Hepatic stellate cell (primary cell): ENCODE measurements around the gene AHNAK.
"Not testable (repeated sequence)": the region's sequence is repeated elsewhere in the genome, so short reads cannot be mapped to it uniquely, and the experiment has no call there.

Experiments
- DNase-seq: peaks from one replicate; pipeline ENCODE4 v3.0.0; 2011; ENCODE audit warnings: low spot score

Gene AHNAK

DNA sequence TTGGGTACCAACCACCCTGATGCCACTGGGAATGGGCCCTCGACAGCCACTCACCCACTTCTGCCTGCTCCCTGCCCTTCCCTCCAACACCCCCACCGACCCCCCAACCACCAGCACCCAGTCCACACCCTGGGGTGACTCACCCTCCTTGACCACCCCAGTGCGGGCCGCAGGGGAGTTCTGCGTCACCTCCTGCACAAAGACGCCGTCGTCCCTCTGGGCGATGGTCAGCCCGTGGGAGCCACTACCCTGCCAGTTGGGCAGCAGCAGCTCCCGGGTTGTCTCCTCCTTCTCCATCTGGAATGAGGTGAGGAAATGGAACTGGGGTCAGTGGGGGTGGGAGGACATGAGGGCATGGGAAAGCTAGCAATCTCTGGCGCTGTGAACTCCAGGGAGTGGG, 10.8 kb downstream of the AHNAK start:
- DNase-seq = no peak

DNA sequence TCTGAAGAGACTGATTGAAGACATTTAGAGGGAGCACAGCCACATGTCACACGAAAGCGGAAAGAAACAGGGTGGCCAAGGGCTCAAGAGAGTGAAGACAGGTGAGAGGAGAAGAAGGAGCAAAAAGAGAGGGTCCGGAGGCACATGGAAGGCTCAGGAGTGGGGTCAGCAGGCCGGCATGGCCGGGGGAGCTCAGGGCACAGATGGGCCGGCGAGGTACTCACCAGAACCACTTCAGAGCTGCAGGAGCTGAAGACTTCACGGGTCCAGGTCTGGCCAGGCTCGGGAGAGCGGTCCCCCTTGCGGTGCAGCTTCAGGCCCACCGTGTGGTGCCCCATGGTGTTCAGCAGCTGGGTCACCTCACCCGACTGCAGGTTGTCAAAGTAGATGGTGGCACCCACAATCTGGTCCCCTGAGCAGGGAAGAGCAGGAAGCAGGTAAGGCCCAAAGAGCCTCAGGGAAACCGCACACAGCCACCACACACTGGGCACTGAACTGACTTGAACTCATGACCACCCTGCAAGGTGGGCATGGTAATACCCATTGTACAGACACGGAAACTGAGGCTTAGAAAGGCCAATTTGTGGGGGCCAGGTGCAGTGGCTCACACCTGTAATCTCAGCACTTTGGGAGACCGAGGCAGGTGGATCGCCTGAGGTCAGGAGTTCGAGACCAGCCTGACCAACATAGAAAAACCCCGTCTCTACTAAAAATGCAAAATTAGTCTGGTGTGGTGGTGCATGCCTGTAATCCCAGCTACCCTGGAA, 11.6 kb downstream of the AHNAK start:
- DNase-seq = no peak

DNA sequence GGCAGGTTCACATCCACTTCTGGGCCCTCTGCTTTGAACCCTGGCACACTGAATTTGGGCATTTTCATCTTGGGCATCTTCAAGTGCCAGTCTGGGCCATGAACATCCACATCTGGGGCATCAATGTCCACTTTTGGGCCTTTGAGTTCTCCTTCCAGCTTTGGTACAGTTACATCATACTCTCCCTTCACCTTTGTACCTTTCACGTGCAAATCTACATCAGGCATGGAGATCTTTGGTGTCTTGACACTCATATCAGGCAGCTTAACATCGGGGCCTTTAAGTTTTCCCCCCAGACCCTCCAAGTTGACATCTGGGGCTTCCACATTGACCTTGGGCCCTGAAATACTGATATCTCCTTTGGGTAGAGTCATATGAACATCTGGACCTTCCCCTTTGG, 14.5 kb downstream of the AHNAK start:
- no peak for DNase-seq

DNA sequence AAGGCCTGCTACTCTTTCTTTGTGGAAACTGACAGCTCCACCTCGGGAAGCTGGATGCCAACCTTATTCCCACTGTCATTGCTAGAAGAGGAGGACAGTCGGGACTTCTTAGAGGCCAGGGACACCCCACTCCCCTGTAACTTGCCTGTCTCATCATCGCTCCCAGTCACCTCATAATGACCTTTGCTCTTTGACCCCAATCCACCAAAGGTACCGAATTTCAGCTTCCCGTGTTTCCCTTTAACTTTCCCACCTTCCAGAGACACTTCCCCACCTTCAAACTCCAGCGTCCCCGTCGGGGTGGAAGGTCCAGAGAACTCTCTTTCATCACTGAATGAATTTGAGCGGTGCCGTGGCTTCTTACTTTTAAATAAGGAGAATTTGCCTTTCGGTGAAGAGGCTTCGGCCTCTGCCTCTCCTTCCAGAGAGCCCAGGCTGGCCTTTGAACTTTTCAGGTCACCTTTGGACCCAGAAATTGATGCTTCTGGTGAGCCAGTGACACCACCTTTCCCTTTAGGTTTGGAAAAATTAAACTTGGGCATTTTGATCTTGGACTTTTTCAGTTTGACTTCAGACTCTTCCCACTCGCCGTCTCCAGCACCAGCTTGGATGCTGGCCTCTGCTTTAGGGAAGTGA, 29.8 kb downstream of the AHNAK start:
- no peak for DNase-seq

DNA sequence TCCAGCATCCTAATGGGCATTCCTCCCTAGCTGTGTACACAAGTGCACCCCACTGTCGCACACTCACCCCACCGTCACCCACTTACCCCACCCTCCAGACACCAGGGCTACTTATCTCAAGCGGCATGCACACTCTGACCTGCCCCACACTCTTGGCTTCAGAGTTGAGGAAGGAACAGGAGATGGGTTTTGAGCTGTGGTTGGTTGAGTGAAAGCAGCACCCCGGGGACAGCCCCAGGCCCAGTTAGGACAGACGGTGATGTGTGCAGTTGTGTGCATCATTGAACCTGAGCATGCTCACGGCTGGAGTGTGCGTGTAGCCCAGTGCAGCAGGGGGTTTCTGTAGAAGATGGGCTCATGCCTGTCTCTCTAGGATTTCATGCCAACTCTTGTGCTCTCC, 32.5 kb downstream of the AHNAK start:
- no peak for DNase-seq

DNA sequence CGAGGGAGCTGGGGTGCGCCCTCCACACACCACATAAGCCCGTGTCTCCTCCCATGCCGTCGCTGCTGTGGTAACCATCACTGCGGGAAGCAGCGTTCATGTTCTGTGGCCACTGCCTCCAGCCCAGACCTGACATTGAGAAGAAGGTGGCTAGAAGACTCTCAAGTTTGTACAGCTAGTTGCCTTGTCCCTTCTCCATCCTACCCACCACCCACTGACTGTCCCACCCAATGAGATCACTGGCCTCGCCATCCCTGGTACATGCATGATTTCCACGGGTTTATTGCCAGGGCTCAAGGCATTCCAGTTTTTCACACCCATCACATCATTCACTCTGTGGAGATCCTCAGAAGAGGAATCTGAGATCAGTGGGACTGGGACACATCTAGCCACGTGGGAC, 33.0 kb downstream of the AHNAK start:
- DNase-seq = no peak

DNA sequence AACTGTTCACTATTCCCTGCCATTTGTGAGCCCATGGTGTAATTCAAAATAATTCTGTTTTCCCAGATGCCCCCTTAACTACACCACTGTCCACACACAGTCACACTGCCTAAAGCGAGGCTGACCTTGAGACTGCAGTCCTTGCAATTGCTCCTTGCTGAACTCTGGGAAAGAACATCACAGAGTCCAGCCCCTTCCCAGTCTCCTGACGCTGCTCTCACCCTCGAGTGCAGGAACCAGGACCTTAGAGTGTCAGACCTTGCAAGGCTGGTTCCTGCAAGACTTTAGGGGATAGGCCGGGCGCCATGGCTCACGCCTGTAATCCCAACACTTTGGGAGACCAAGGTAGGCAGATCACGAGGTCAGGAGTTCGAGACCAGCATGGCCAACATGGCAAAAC, 33.6 kb downstream of the AHNAK start:
- no peak for DNase-seq

DNA sequence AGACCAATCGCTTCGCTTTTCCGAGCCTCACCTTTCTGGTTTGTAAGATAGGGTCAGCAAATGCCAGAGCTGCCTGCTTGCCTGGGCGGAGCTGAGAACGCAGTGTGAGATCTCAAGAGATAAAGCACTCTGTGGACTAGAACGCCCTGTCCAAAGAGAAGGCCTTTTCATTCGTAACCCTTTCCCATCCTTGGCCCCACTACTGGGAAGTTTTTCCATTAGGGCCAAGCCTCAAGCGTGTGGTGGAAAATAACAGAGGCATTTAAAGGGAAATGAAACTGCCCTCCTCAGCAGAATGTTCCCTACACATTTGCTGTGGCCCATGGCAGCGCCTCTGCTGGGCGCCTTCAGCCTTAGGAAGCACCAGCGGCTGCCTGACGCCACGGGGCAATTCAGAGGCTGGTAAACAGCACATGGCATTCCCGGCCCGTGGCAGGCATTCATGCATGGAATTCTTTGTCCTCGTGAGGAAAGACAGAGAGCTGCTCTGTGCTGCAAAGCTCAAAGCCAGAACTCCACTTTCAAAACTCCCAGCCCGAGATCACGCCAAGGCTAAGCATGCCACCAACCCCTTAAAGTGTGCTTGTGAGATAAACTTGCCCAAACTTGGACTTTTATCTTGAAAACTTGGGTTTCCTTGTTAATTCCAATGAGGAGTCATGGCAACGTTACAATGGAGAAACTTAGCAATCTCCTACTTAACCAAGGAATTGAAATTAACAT, 38.1 kb downstream of the AHNAK start:
- DNase-seq = peak; percentile 59

DNA sequence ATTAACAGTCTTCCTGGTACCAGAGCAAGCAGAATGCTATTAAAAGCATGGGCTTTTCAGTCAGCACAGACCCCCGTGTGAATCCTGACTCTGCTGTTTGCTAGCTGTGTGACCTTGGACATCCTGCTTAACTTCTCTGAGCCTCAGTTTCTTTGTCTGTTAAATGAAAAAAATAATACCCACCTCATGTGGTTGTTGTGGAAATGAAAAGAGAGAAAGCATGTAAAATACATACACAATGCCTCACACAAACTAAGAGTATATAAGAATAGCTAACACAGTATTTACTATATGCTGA, 39.5 kb downstream of the AHNAK start:
- DNase-seq = no peak

DNA sequence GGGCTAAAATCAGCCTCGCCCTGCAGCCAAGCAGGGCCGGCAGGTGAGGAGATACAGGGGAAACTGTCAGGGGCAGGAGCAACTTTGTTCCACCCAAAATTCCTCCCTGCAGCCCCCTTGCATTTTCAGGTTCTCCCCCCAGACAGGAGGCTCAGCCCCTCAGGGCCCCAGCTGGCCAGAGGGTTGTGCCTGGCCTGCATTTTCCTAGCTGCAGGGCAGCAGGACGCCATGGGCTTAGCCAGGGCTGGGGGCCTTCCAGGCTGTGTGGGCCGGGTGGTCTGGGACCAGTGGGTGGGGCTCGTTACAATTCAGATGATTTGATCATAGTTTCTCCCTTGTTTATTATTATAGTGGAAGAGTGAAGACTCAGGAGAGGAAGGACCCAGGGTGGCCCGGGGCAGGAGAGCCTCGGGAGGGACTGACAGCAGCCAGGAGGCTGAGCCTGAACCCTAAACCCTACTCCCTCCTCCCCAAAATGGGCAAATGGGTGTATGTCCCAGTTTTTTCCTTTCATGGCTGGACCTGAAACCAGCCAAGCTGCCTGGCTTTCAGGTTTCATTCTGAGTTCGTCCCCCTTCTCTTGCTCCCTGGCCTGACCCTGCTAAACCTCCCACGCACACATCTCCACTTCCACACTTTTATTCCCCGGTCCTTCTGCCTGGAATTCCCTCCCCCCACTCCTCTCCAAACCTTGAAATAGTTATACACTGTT, 40.0 kb downstream of the AHNAK start:
- DNase-seq = no peak

DNA sequence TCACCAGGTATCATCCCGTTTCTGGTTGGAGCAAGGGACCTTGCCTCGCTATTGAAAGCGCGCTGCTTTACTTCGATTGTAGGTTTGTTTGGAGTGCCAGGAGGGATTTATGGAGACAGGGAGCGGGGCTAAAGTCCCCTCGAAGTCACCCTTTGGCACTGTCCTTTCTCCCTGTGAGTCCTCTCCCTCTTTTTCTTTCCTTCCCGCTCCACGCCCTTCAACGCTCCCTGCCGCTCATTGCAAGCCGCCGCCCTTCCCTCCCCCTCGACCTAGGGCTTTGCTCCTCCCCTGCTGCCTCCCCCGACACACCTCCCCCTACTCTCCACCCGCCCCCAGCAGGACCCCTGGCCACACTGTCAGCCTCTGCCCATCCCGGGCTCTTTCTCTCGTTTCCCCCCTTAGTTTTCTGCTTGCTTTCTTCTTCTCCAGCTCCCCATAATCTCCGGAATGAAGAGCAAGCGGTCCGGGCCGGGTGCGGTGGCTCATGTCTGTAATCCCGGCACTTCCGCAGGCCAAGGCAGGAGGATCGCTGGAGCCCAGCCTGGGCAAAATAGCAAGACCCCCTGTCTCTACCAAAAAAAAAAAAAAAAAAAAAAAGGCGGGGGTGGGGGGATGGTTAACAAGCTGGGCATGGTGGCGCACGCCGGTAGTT, 41.0 kb downstream of the AHNAK start:
- no peak for DNase-seq

DNA sequence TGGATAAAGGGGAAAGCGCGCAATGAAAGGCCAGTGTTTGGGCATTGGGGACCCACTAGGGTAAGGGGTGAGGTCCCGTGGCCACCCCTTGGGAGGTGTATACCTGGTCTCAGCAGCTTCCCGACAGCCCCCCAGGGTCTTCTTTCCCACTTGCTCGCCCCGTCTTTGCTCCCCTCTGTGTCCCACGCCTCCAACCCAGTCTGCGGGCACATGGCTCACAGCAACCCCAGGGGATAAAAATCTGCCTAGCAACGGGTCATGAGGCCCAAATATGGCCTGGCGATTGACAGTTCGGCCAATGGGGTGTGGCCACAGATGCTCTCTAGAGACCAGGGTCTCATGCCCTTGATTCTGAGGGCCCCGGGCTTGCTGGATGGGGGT, 41.6 kb downstream of the AHNAK start:
- DNase-seq = no peak

DNA sequence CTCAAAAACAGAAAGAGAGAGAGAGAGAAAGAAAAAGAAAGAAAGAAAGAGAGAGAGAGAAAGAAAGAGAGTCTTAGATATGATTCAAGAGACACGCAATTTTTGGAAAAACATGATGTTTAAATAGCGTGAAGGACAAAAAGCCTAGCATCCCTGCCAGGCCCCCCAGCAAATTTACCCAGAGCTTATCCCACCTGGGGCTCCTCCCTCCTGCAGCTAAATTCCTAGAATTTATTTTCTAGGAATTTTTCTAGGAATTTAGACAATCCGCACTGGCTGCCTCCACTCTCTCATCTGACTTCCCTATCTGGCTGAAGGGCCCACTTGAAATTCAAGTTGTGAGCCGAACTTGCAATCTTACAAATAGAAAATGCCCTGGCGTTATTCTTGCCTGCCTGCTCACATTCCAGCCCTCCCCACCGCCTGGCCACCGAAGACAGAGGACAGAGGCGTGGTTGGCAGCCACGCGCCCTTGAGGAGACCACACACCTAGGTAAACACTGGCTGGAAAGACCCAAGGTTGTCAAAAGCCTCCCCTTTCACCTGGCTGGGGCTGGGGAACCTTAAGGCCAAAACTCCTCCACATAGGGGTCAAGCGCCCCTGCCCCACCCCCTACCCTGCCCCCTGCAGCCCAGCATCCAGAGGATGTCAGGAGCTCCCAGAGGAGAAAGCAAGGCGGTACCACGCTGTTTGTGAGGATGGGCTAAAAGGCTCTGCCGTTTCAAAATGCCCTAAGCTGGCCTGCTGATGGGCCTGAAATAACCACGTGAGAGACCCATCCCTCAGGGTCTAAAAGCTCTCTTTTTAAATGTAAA, 42.2 kb downstream of the AHNAK start:
- DNase-seq = no peak

DNA sequence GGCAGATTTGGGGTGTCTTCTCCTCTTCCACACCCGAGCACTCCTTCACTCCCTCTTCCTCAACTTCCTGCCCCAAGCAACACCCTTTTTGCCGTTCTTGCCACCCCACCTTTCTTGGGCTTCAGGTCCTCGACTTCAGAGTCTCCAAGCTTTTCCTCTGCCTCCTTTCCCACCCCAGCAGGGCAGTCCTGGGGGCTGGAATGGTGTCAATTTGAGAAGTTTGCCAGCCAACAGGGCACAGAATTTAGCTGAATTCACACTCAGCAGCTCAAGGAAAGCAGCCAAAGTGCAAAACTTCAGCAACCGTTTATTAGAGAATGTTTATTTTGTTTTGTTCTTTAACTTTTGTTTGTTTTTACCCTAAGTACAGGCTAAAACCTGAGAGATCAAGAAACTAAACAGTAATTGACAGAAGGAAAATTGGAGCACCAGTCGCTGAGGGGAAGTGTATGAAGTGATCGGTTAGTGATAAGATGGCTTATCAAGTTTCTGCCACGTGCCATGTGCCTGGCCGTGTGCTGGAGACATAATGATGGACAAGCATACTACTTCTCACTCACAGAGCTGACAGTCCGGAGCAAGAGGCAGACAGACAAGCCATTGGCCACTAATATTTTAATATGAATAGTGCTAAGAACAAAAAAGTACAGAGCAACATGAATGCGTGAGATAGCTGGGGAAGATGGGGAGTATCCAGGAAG, 44.4 kb downstream of the AHNAK start:
- no peak for DNase-seq

DNA sequence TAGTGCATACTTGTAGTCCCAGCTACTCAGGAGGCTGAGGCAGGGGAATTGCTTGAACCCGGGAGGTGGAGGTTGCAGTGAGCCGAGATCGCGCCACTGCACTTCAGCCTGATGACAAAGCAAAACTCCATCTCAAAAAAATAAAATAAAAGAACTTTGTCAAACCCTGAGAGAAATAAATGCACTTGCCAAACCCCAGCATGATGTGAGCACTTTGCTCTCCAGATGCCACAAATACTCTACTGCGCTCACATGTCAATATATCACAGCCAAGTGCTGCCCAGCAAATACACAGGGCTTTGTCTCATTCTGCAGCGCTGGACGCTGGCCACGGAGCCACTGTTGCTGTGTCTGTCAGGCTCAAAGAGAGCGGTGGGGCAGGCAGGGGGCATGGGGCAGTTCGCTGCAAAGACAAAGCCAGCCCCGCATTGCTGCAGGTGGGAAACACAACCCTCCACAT, 45.1 kb downstream of the AHNAK start:
- DNase-seq = no peak

DNA sequence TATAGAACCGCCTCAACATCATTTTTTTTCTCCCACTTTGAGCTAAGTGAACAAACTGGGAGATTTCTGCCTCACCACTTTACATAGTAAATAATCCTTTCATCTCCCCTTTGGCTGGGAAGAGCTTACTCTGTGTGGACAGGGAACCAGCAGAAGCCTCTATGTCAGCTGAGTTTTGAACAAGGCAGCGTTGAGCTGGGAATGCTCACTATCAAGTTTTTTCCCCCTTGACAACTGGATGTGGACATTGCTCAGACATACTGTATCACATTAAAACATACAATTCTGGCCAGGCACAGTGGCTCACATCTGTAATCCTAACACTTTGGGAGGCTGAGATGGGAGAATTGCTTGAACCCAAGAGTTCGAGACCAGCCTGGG, 46.0 kb downstream of the AHNAK start:
- no peak for DNase-seq

DNA sequence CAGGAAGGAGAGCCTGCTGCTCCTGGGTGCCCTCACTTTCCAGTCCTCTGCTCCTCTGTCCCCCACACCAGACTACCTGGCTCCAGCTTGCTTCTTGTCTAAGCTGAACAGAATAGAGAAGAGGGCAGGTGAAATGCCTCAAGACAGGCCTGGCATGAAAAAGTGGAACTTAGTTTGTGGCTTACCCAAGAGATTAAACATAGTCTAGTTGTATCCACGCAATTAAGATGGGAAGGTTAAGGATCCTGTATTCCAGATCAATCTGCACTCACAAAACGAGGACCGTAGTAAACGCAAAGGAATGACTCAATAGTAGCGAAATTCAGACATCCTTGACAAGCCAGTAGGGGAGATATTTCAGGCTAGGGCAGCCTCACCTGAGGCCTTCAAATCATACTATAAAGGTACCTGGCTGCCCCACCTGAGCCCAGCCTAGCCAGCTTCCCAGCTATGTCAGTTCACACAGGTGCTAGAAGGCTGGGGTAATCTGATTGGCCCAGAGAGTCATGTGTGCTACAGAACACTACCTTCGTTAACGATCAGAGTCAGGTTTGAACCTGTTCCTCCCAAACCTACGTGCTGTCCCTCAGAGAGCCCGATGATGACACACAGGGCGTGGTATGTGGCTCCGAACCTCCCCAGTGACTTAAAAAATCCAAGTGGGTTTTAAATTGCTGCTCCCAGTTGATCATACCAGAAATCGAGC, 46.5 kb downstream of the AHNAK start:
- DNase-seq = no peak

DNA sequence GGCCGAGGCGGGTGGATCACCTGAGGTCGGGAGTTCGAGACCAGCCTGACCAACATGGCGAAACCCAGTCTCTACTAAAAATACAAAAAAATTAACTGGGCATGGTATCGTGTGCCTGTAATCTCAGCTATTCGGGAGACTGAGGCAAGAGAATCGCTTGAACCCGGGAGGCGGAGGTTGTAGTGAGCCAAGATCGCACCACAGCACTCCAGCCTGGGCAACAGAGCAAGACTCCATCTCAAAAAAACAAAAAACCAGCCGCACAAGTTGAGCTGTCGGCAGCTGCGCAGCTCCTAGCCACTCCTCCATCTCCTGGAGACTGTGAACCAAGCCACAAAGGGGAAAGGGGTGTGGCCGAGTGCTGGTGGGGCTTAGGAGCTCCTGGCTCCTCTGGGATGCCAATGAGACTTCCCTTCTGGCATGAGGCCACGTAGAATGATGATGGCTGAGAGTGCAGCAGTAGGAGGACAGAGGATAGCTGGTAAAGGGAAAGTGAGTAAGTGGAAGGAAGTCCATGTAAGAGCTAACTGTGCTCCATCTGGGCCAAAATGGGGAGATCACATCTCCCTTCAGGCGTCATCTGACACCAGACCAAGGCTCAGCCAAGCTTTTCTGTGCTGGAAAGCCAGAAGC, 47.2 kb downstream of the AHNAK start:
- DNase-seq = not testable (repeated sequence)

DNA sequence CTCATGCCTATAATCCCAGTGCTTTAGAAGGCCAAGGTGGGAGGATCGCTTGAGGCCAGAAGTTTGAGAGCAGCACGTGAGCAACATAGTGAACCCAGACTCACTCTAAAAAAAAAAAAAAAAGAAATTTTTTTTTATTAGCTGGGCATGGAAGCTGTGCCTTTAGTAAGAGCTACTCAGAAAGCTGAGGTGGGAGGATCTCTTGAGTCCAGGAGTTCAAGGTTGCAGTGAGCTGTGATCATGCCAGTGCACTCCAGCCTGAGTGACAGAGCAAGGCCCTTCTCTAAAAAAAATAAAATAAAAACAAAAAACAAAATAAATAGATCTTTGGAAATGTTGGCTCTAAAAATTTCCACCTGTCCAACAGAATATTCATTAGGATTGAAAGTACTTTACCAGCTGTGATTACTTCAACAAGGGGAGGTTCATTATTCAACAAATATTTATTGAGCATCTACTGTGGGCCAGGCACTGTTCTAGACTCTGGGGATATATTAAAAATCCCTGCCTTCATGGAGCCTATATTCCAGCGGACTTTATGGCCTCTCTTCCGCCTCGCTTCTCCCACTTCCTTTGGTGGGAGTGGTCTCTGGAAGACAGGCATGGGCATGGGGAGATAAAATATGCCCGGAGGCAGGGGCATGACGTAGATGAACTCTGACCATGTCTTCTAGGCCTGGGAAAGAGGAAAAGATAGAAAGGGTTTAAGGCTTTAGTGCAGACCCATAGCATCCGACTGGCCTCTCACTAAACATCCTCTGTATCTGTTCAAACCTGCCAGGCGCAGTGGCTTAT, 47.9 kb downstream of the AHNAK start:
- no peak for DNase-seq
